LNCAP (cell line): ENCODE results near the gene NECAB2.

Source experiments
- TF ChIP-seq, protein P1 (sequence below): fragments of 450-650 bp; IDR thresholded peaks from 2 replicates; pipeline ENCODE4 v1.5.1; 2017; ENCODE audit warnings: mild to moderate bottlenecking

The NECAB2 gene

DNA sequence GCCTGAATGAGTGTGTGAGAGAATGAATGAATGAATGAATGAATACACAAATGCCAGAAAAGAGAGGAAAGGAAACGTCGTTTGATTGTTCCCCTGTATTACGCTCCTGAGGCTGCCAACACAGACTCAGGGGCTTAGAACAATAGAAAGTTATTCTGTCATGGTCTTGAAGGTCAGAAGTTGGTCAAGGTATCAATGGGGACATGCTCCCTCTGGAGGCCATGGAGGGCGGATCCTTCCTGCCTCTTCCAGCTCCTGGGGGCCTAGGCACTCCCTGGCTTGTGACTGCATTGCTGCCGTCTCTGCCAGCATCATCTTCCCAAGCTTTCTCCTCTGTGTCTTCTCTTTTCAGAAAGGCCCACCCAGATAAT, 76.1 kb downstream of the NECAB2 start:
- TF ChIP-seq, protein P1, sequence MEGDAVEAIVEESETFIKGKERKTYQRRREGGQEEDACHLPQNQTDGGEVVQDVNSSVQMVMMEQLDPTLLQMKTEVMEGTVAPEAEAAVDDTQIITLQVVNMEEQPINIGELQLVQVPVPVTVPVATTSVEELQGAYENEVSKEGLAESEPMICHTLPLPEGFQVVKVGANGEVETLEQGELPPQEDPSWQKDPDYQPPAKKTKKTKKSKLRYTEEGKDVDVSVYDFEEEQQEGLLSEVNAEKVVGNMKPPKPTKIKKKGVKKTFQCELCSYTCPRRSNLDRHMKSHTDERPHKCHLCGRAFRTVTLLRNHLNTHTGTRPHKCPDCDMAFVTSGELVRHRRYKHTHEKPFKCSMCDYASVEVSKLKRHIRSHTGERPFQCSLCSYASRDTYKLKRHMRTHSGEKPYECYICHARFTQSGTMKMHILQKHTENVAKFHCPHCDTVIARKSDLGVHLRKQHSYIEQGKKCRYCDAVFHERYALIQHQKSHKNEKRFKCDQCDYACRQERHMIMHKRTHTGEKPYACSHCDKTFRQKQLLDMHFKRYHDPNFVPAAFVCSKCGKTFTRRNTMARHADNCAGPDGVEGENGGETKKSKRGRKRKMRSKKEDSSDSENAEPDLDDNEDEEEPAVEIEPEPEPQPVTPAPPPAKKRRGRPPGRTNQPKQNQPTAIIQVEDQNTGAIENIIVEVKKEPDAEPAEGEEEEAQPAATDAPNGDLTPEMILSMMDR: peak; percentile 40; the same call in 1 of the 2 replicates

DNA sequence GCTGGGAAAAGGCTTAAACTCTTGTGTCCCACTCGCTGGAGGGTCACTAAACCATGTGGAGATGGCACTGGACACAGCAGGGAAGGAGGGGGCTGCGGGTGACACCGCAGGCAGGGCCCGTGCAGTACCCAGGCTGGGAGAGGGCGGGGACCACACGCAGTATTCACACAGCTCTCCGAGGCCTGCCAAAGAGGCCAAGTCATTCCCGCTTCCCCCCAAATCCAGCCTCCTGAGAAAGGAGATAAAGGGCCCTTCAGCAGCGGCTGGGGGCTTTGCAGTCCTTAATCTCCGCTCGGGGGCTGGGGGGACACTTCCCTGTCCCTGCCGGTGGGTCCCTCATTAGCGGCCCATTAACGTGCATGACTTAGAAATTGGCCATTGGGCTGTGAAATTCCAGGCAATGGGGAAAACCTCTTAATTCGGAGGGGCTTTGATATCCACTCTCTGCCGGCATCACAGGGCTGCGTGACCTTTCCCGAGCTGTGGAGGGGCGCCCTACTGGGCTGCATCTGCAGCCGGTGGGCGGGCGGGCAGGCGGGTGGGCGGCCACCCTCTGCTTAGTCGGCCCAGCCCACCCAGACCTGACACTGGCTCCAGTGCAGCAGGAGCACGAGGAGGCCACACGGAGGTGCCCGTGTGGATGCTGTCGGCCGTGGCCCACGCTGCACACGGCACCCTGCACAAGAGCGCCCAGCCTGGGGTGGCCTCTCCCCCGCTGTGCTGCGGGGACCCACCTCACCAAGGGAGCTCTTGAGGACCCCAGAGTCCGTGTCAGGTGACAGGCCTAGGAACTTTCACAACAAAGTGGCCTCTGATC, 77.2 kb downstream of the NECAB2 start:
- TF ChIP-seq, protein P1: no peak

DNA sequence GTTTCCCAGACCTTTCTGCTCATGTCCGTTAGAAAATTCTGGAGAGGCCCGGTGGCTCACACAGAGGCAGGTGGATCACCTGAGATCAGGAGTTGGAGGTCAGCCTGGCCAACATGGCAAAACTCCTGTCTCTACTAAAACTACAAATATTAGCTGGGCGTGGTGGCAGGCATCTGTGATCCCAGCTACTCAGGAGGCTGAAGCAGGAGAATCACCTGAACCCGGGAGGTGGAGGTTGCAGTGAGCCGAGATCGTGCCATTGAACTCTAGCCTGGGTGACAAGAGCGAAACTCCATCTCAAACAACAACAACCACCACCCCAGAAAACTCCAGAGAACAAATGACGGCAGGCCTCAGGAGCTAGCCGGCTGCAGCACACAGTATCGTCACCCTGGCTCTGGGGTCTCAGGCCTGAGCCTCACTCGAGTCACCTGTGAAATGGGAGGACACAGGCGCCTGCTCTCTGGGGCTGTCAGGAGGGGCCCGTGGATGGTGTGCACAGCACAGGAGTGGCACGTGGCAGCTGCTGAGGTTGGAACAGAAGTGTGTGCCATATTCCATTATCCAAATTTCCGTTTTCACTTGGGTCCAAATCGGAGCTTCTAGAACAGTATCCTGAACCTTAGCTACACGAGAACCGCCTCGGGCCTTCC, 77.9 kb downstream of the NECAB2 start:
- TF ChIP-seq, protein P1: no peak

DNA sequence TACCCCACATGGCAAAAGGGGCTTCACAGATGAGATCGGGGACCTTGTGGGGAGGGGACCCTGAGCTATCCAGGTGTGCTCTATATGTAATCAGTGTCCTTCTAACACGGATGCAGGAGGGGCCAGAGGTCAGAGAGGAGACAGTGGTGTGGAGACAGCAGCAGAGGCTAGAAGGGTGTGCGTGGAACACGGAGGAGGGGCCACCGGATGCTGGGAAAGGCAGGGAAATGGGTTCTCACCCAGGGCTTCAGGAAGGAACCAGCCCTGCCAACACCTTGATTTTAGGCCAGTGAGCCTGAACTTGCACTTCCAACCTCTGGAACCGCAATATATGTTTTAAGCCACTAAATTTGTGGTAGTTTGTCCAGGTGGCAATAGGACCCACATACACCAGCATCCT, 79.2 kb downstream of the NECAB2 start:
- TF ChIP-seq, protein P1: no peak

DNA sequence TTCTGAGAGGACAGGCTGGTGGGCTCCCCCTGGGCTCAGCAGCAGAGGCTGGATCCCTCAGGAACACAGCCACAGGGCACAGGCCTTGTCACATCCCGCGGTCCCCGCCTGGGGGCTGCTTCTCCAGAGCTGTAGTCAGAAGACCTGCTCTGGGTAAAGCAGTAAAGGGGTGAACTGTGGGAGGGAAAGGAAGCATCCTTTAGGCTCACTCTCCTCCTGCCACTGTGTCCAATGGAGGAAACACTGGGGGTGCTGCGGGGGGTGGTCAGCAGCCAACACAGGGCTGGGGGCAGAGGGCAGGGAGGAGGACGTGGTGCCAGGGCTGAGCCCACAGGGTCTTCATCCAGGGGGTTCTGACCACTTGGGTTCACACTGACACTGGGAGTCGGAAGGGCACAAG, 79.6 kb downstream of the NECAB2 start:
- TF ChIP-seq, protein P1: no peak

DNA sequence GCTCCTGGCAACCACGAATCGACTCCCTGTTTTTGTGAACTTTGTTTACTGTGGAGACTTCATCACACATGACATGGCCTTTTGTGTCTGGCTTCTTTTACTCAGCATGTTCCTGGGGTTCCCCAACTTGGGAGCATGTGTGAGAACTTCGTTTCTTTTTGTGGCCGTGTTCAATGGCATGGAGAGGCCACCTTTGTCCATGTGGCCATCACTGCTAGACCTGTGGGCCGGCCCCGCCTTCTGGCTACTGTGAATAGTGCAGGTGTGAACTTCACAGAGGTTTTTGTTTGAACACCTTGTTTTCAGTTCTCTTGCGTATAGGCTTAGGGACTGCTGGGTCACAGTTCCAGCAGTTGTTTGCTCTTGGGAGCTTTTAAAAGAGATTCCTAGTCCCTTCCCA, 80.2 kb downstream of the NECAB2 start:
- TF ChIP-seq, protein P1: peak; percentile 33; the same call in 1 of the 2 replicates

DNA sequence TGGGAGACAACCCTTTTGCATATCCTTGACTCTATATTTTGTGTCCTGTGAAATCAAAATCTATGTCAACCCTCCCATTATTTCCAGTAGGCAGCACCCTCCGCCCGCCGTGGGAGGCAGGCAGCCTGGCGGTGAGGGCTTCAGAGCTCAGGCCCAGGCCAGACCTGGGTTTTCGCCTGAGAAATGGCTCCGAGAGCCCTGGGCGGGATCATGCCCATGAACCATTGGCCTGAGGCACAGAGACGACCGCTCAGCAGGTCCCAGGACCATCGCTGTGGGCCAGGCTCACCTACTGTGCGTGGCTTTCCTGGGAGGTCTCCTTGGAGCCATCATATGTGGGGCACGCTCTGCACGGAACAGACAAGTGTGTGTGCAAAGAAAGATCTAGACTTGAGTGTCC, 80.8 kb downstream of the NECAB2 start:
- TF ChIP-seq, protein P1: no peak
